HG03025 (cell line): ENCODE data around the gene CFAP73.
A peak's percentile ranks its signal among the peaks of the same experiment; 100 is the strongest.

Experiments used
- ATAC-seq: cut with Tn5 transposase; IDR thresholded peaks from one replicate; pipeline ENCODE4 v1.9.1; 2021; ENCODE audit warnings: mild to moderate bottlenecking, moderate library complexity; ENCODE audit not compliant: unreplicated experiment, low FRiP score

The CFAP73 gene

GRCh38 chr12:113207613-113208040 is 58.1 kb downstream of the CFAP73 start:
- ATAC-seq, result peak; percentile 5

GRCh38 chr12:113208041-113208934 is 58.8 kb downstream of the CFAP73 start:
- peak; percentile 81 for ATAC-seq
